Transverse colon (tissue), 4 donors: ENCODE data around the gene MMP27.

Experiments used
- EP300 ChIP-seq: sonication (generic); formaldehyde crosslinking; IDR thresholded peaks from one replicate; pipeline ENCODE4 v1.6.1; 2017; ENCODE audit warnings: antibody characterized with exemption, low read depth
- POLR2A ChIP-seq: fragments of 450-650 bp; IDR thresholded peaks from one replicate; pipeline ENCODE4 v1.6.1; 2016; ENCODE audit warnings: antibody characterized with exemption, mild to moderate bottlenecking, moderate library complexity
- POLR2AphosphoS5 ChIP-seq, 3 donors: sonication (generic); formaldehyde crosslinking; IDR thresholded peaks; one replicate each; pipeline ENCODE4 v1.6.1; 2016; ENCODE audit warnings: antibody characterized with exemption in 3 of 3
- TF ChIP-seq, protein P1 (sequence below), 5 experiments: fragments of 200-600 bp in 3 of 5; fragments of 450-650 bp in 2 of 5; sonication (generic) in 3 of 5; IDR thresholded peaks; 1 replicate in 2 of 5; 2 replicates in 3 of 5; pipeline ENCODE4 v1.5.1; 2016 to 2017; ENCODE audit warnings: antibody characterized with exemption in 5 of 5, inconsistent platforms in 3 of 5, mild to moderate bottlenecking in 2 of 5, moderate library complexity in 1 of 5

DNA sequence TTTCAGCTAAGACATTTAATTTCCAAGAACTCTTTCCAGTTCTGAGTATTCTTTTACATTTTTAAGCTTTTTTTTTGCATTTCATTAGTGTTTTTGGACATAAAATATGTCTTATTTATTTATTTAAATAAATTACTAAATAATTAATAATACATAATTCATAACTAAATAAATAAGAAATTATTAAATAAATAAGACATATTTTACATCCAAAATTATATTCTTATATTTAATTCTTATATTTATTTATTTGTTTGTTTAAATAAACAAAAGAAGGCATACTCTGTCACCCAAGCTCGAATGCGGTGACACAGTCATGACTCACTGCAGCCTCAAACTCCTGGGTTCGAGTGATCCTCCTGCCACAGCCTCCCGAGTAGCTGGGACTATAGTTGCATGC is 3.1 kb upstream of the MMP27 start:
- TF ChIP-seq, protein P1, sequence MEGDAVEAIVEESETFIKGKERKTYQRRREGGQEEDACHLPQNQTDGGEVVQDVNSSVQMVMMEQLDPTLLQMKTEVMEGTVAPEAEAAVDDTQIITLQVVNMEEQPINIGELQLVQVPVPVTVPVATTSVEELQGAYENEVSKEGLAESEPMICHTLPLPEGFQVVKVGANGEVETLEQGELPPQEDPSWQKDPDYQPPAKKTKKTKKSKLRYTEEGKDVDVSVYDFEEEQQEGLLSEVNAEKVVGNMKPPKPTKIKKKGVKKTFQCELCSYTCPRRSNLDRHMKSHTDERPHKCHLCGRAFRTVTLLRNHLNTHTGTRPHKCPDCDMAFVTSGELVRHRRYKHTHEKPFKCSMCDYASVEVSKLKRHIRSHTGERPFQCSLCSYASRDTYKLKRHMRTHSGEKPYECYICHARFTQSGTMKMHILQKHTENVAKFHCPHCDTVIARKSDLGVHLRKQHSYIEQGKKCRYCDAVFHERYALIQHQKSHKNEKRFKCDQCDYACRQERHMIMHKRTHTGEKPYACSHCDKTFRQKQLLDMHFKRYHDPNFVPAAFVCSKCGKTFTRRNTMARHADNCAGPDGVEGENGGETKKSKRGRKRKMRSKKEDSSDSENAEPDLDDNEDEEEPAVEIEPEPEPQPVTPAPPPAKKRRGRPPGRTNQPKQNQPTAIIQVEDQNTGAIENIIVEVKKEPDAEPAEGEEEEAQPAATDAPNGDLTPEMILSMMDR (IDR thresholded peaks at IDR 0.05): no peak
- TF ChIP-seq POLR2A: no peak
- TF ChIP-seq POLR2AphosphoS5 (IDR thresholded peaks at IDR 0.05): no peak
- no peak for TF ChIP-seq EP300
